ENCODE measurements around the gene SIX2.

Gene SIX2

DNA sequence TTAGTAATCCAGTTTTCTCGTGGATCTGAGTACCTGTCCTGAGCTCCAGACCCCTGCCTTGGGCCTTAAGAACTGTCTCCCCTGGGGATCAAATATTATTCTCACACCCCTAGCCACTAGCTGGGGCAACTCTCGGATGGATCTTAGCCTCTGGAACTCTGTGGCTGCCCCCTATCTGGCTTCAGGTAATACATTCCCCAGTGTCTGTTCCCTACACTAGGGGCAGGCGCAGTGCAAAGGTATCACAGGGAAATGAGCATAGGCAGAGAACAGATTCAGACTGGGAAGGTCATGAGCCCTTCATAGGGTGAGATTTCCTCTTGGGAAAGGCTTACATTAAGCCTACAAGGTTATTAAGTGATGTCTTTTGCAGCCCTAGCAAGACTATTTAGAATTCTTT is 11.2 kb upstream of the SIX2 start:
- no peak overlapping the region for H3K27ac ChIP-seq (ENCODE audit: low read depth, low read length)

DNA sequence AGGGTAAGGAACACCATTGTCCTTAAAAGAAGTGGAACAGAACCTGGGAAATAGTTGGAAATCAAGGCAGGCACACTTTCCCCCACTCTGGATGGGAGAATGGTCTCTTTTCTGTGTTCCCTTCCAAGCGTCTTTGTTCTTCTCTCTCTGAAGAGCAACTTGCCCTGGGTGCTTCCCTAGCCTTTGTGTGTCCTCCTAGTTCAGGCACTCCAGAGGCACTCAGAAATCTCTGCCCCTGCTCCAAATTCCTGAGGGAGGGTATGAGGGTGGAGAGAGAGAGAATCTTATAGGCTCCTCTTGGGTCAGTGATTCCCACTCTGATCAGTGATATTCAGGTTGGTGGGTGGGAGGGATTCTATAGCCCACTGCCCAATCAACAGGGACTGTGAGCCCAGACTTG is 8.8 kb upstream of the SIX2 start:
- Histone ChIP-seq H3K36me3 (ENCODE audit: control insufficient read depth, insufficient read depth, low read length) (no peaks in the 10 kb centered on the region), H3K27ac (ENCODE audit: low read depth, low read length) (no peak overlapping the region), H3K9me3 (ENCODE audit: control insufficient read depth, insufficient read depth, low read length) (no peaks in the 10 kb centered on the region), H3K27me3 (ENCODE audit: control insufficient read depth, insufficient read depth, low read length) (peaks cover 47% of the 10 kb centered on the region), H3K4me3 (ENCODE audit: low read depth, low read length) (no peak overlapping the region), H3K4me1 (ENCODE audit: control insufficient read depth, insufficient read depth, low read length) (peaks cover 7% of the 10 kb centered on the region; the same call in 1 of the 2 replicates), H3K9ac (ENCODE audit: low read depth, low read length) (no peak overlapping the region)

More for the DNA sequence above, 11.2 kb upstream of the SIX2 start:
- no peaks in the 10 kb centered on the region for H3K9me3 ChIP-seq (ENCODE audit: control insufficient read depth, insufficient read depth, low read length)
- no peak overlapping the region for H3K9ac ChIP-seq (ENCODE audit: low read depth, low read length)
- H3K4me3 ChIP-seq (ENCODE audit: low read depth, low read length): no peak overlapping the region
- H3K36me3 ChIP-seq (ENCODE audit: control insufficient read depth, insufficient read depth, low read length): no peaks in the 10 kb centered on the region
- peaks cover 23% of the 10 kb centered on the region for H3K27me3 ChIP-seq (ENCODE audit: control insufficient read depth, insufficient read depth, low read length)
- H3K4me1 ChIP-seq (ENCODE audit: control insufficient read depth, insufficient read depth, low read length): no peaks in the 10 kb centered on the region

DNA sequence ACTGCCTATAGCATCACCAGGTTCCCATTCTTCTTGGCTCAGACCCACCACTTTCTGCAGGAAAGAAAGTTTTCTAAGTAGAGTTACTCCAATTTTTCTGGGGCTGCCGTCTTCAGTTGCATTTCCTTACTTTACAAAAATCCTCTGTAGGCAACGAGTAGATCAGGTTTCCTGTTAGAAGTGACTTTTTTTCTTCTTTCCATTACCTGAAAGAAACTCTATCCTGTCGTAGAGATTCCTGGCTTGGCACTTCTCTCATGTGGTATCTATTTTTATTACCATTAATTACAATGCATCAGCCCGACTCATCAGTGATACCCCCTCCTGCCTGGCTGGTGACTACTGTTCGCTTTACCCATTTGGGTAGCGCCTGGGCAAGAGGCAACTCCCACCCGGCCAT is 5.6 kb upstream of the SIX2 start:
- Histone ChIP-seq H3K9ac (ENCODE audit: low read depth, low read length) (no peak overlapping the region), H3K9me3 (ENCODE audit: control insufficient read depth, insufficient read depth, low read length) (no peaks in the 10 kb centered on the region), H3K27ac (ENCODE audit: low read depth, low read length) (no peak overlapping the region), H3K4me3 (ENCODE audit: low read depth, low read length) (peak overlapping the region; percentile 80; the same call in 1 of the 2 replicates), H3K36me3 (ENCODE audit: control insufficient read depth, insufficient read depth, low read length) (no peaks in the 10 kb centered on the region), H3K27me3 (ENCODE audit: control insufficient read depth, insufficient read depth, low read length) (peaks cover 79% of the 10 kb centered on the region), H3K4me1 (ENCODE audit: control insufficient read depth, insufficient read depth, low read length) (peaks cover 13% of the 10 kb centered on the region; the same call in 1 of the 2 replicates)

DNA sequence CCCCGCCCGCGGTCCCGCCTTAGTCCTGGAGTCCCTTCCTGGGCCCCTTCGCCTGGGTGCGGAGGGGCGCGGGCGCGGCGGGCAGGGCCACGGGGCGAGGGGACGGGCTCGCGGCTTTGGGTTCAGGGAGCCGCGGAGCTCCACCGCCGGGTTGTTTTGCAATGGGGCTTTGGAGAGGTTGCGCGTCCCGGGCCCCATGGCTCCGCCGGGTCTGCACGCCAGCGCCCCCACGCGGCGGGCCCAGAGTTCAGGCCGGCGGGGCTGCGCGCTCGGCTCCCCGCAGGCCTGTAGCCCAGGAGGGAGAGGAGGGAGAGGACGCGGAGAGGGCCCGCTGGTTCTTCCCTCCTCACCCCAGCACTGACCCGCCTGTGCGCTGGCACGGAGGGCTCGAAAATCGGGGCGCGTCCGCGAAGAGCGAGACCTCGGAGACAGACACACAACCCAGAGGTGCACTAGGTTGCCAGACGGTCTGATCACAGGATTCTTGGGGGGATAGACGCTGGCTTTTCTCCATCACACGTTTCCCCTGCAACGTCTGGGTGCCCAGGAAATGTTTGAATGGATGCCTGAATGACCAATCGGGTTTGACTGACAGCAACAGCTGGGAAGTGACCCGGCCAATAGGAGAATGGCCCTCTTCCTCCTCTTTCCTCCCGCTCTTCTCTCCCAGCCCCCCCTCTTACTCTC is 4.9 kb upstream of the SIX2 start:
- Histone ChIP-seq H3K4me3 (ENCODE audit: low read depth, low read length) (peak overlapping the region; percentile 80), H3K9me3 (ENCODE audit: control insufficient read depth, insufficient read depth, low read length) (no peaks in the 10 kb centered on the region), H3K9ac (ENCODE audit: low read depth, low read length) (no peak overlapping the region), H3K27me3 (ENCODE audit: control insufficient read depth, insufficient read depth, low read length) (peaks cover 82% of the 10 kb centered on the region), H3K36me3 (ENCODE audit: control insufficient read depth, insufficient read depth, low read length) (no peaks in the 10 kb centered on the region), H3K27ac (ENCODE audit: low read depth, low read length) (no peak overlapping the region), H3K4me1 (ENCODE audit: control insufficient read depth, insufficient read depth, low read length) (peaks cover 13% of the 10 kb centered on the region; the same call in 1 of the 2 replicates)

DNA sequence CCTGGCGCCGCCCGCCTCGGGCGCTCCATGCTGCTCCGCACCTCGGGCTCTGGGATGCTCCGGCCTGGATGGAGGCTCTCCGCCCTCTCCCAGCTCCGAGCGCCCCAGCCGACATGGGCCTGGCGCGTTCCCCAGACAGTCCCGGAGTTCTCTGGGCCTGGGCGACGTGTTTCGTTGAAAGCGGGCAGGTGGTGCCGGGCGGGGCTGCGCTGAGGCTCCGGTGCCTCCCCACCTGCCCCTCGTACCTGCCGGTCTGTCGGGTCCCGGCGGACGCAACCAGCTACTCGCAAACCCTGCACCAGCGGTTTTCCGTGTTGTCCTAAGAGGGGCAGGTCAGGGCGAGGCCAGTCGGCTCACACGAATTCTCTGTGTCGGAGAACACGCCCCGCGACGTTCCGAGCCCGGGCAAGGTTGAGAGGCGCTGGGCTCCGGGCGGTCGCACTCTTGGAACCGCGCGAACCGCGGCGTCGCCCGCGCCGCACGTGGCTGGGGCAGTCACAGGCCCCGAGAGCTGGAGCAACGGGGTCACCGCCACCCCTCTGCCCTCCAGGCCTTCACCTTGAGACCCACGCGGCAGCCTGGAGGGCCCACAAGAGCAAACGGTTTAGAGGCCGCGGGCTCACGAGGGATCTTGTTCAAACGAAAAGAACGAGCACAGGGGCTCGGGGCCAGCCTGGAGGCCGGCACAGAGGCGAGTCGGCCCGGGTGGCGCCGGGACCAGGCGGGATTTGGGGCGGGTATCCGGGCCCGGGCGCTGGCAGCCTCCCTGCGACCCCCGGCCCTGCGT is 4.2 kb upstream of the SIX2 start:
- no peak overlapping the region for H3K27ac ChIP-seq (ENCODE audit: low read depth, low read length)
- H3K9me3 ChIP-seq (ENCODE audit: control insufficient read depth, insufficient read depth, low read length): no peaks in the 10 kb centered on the region
- peaks cover 87% of the 10 kb centered on the region for H3K27me3 ChIP-seq (ENCODE audit: control insufficient read depth, insufficient read depth, low read length)
- no peaks in the 10 kb centered on the region for H3K36me3 ChIP-seq (ENCODE audit: control insufficient read depth, insufficient read depth, low read length)
- peaks cover 17% of the 10 kb centered on the region; the same call in 1 of the 2 replicates for H3K4me1 ChIP-seq (ENCODE audit: control insufficient read depth, insufficient read depth, low read length)
- no peak overlapping the region for H3K9ac ChIP-seq (ENCODE audit: low read depth, low read length)
- peak overlapping the region; percentile 80 for H3K4me3 ChIP-seq (ENCODE audit: low read depth, low read length)

DNA sequence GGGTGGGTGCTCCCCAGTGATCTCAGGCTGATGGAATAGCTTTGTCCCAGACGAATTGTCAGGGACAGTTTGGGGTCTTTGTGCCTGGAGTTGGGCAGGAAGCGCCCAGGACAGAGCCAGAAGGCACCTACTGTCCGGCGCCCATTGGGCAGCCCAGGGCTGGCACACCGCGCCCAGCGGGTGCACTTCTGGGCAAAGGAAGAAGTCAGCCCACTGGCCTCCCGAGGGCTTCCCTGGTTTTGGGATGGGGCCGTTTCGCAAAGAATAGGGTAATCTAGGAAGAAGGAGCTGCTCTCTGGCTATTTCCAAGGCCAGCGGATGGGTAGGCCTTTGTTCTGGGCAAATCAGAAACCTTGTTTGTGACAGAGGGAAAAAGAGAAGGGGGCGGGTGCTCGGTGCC is 3.5 kb upstream of the SIX2 start:
- Histone ChIP-seq H3K4me3 (ENCODE audit: low read depth, low read length) (peak overlapping the region; percentile 80; the same call in 1 of the 2 replicates), H3K9me3 (ENCODE audit: control insufficient read depth, insufficient read depth, low read length) (no peaks in the 10 kb centered on the region), H3K4me1 (ENCODE audit: control insufficient read depth, insufficient read depth, low read length) (peaks cover 22% of the 10 kb centered on the region; the same call in 1 of the 2 replicates), H3K27ac (ENCODE audit: low read depth, low read length) (no peak overlapping the region), H3K9ac (ENCODE audit: low read depth, low read length) (no peak overlapping the region), H3K36me3 (ENCODE audit: control insufficient read depth, insufficient read depth, low read length) (no peaks in the 10 kb centered on the region), H3K27me3 (ENCODE audit: control insufficient read depth, insufficient read depth, low read length) (peaks cover 88% of the 10 kb centered on the region)

DNA sequence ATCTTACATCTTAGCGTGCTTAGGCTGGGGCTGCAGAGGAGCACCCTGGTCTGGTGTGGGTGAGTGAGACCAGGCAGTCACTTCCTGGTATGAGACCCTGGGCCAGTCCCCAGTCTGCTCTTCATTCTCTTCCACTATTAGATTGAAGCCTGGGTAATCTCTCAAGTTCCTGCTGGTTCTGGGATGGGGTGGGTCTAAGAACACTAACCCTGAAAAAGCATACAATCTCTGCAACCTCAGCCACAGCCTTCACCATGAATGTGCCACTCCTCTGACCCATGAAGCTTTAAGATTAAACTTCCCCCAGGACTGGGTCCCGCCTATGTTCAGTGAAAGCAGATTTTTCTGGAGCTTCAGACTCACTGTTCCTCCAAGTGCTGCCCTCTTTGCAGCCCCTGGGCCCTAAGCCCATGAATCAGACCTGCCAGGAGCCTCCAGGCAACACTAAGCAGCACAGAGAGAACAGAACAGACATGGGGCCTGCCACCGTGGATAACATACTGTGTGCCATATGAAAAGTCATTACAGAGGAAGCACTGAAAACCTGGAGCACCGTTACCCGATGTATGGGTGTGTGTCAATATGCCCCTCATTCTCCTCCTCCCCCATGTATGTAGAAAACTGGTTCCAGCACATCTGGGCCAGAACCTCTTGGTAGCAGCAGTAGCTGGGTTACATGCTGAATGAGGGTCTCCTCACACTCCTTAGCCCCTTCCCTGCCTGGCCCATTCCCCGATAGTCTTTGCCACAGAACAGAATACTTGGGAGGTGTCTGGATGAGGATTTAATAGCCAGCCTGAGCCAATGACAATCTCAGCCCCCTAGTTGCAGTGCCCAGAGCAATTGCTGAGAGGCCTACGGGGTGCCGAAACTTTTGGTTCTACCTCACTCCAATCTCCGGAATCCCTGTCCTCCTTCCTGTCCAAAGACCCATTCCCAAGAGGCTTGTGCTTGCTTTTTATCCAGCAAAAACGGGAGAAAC is 2.7 kb upstream of the SIX2 start:
- no peaks in the 10 kb centered on the region for H3K36me3 ChIP-seq (ENCODE audit: control insufficient read depth, insufficient read depth, low read length)
- no peak overlapping the region for H3K27ac ChIP-seq (ENCODE audit: low read depth, low read length)
- peaks cover 92% of the 10 kb centered on the region for H3K27me3 ChIP-seq (ENCODE audit: control insufficient read depth, insufficient read depth, low read length)
- no peak overlapping the region for H3K4me3 ChIP-seq (ENCODE audit: low read depth, low read length)
- no peaks in the 10 kb centered on the region for H3K9me3 ChIP-seq (ENCODE audit: control insufficient read depth, insufficient read depth, low read length)
- H3K4me1 ChIP-seq (ENCODE audit: control insufficient read depth, insufficient read depth, low read length): peaks cover 22% of the 10 kb centered on the region; the same call in 1 of the 2 replicates
- no peak overlapping the region for H3K9ac ChIP-seq (ENCODE audit: low read depth, low read length)

DNA sequence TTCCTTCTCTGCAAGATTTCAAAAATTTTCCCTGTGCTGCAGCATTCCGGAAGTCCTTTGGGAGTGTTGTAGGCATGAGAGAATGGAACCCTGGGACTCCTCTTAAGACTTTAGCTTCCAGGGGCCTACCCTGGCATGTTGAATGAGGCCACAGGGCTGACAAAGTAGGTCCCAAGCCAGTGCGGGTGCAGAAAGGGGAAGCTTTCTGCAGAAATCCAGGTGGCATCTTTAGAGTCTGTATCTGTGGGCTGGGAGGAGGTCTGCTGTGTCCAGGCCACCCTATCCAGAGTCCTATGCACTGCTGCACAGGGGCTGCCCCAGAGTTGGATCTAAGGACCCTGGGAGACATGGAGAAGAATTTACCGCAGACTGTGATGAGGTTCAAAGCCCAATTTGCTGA is 1.9 kb upstream of the SIX2 start:
- Histone ChIP-seq H3K9me3 (ENCODE audit: control insufficient read depth, insufficient read depth, low read length) (no peaks in the 10 kb centered on the region), H3K9ac (ENCODE audit: low read depth, low read length) (no peak overlapping the region), H3K4me3 (ENCODE audit: low read depth, low read length) (no peak overlapping the region), H3K27ac (ENCODE audit: low read depth, low read length) (no peak overlapping the region), H3K4me1 (ENCODE audit: control insufficient read depth, insufficient read depth, low read length) (peaks cover 22% of the 10 kb centered on the region; the same call in 1 of the 2 replicates), H3K36me3 (ENCODE audit: control insufficient read depth, insufficient read depth, low read length) (no peaks in the 10 kb centered on the region), H3K27me3 (ENCODE audit: control insufficient read depth, insufficient read depth, low read length) (peaks cover 96% of the 10 kb centered on the region)

DNA sequence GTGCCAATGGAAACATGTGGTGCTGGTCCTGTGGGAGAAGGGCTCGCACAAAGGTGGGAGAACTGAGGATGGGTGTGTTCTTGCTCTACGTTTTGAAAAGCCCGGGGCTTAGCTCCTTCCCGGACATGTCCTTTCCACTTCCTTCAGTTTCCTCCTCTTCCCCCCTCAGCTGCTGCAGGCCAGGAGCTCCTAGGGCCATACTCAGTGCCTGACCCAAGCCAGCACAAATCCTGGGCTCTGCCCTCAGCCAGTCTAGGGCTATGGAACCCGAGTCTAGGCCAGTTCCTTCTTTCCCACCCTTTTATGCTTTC is 1.4 kb upstream of the SIX2 start:
- Histone ChIP-seq H3K27me3 (ENCODE audit: control insufficient read depth, insufficient read depth, low read length) (peaks cover 96% of the 10 kb centered on the region), H3K27ac (ENCODE audit: low read depth, low read length) (no peak overlapping the region), H3K4me3 (ENCODE audit: low read depth, low read length) (peak overlapping the region; percentile 62), H3K36me3 (ENCODE audit: control insufficient read depth, insufficient read depth, low read length) (no peaks in the 10 kb centered on the region), H3K4me1 (ENCODE audit: control insufficient read depth, insufficient read depth, low read length) (peaks cover 22% of the 10 kb centered on the region; the same call in 1 of the 2 replicates), H3K9me3 (ENCODE audit: control insufficient read depth, insufficient read depth, low read length) (no peaks in the 10 kb centered on the region), H3K9ac (ENCODE audit: low read depth, low read length) (no peak overlapping the region)

DNA sequence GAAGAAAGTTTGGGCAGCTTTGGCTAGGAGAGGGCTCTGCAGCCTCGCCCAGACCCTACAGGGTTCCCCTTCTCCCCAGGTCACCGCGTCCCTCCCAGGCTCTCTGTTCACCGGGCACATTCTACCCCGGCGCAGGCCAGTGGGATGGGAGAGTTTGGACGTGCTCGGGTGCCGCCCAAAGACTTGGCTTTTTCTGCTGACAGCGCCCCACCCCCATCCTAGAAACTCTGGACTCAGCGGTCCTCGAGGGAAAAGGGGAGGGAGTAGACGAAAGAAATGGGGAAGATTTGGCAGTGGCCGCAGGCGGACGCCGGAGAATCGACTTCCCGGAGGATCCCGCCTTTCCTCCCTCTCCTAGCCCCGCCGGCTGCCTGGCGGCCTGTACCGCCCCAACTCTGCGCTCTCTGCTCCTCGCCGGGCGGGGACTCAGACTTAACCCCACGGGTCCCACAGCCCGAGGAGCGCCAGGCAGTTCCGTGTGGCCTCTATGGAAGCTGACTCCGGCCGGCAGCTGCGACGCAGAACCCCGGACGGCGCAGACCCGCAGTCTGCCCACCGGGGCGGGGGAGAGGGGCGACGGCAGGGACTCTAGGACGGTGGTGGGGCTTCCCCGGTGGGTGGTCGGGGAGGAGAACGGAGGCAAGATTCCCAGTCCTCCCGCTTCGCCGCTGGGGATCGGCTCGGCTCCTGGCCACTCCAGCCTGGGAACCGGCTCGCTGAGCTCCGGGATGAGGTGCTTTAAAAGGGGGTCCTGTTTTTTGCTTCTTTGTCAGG is 863 bp upstream of the SIX2 start:
- H3K4me1 ChIP-seq (ENCODE audit: control insufficient read depth, insufficient read depth, low read length): peaks cover 22% of the 10 kb centered on the region; the same call in 1 of the 2 replicates
- no peak overlapping the region for H3K27ac ChIP-seq (ENCODE audit: low read depth, low read length)
- no peak overlapping the region for H3K9ac ChIP-seq (ENCODE audit: low read depth, low read length)
- no peaks in the 10 kb centered on the region for H3K9me3 ChIP-seq (ENCODE audit: control insufficient read depth, insufficient read depth, low read length)
- H3K4me3 ChIP-seq (ENCODE audit: low read depth, low read length): peak overlapping the region; percentile 62
- no peaks in the 10 kb centered on the region for H3K36me3 ChIP-seq (ENCODE audit: control insufficient read depth, insufficient read depth, low read length)
- peaks cover 96% of the 10 kb centered on the region for H3K27me3 ChIP-seq (ENCODE audit: control insufficient read depth, insufficient read depth, low read length)

Data from HUES48 (cell line).